Ecto neural progenitor cell (in vitro differentiated cells): ENCODE results near the gene TAF11L11.
"Not testable (repeated sequence)": the region's sequence is repeated elsewhere in the genome, so short reads cannot be mapped to it uniquely, and the experiment has no call there.

Source experiments
- DNase-seq: peaks from one replicate; pipeline ENCODE4 v3.0.0-alpha.2; 2018; ENCODE audit warnings: low spot score

TAF11L11 gene

DNA sequence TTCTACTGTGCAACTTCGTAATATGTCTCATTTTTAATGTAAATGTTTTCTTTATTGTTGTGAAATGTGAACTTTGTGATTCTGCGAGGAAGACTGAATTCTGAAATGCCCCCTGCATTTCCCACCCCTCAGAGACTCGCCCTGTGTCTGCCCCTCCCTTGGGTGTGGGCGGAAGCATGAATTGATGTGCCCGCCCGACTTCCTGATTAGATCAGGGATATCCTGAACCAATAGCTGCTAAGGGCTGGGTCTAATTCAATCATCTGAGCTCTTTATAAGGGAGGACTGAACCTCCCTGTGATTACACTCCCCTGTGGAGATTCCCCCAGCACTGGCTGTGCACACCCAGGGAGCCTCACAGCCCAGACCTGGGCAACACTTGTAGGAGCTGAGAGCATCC is at the start of gene TAF11L11:
TAF11L11 (plus strand) TSS at position 304 of the 400 bp plus-strand sequence.
- not testable (repeated sequence) for DNase-seq

DNA sequence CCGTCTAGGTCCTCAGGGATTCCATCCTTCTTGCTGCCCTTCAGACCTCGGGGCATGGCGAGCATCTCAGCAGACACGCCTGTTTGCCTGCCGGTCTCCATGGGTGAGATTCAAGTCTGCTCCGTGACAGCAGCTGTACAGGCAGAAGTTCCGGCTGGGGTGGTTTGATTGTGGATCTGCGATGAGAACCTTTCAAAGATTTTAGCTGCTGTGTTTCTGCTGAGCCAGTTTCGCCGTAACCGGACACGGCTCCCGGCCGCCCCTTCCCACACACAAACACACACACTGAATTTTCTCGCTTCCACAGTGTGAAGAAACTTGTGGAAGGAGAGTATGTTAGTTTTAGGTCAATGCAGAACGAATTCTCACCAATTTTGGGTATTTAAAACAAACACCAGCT is 18.3 kb upstream of the TAF11L11 start, which contains the start of gene TAF11L7:
TAF11L7 (minus strand) TSS at position 101 of the 400 bp plus-strand sequence.
- not testable (repeated sequence) for DNase-seq

DNA sequence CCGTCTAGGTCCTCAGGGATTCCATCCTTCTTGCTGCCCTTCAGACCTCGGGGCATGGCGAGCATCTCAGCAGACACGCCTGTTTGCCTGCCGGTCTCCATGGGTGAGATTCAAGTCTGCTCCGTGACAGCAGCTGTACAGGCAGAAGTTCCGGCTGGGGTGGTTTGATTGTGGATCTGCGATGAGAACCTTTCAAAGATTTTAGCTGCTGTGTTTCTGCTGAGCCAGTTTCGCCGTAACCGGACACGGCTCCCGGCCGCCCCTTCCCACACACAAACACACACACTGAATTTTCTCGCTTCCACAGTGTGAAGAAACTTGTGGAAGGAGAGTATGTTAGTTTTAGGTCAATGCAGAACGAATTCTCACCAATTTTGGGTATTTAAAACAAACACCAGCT is 13.1 kb upstream of the TAF11L11 start, which contains the start of gene TAF11L8:
TAF11L8 (minus strand) TSS at position 101 of the 400 bp plus-strand sequence.
- DNase-seq, result not testable (repeated sequence)

DNA sequence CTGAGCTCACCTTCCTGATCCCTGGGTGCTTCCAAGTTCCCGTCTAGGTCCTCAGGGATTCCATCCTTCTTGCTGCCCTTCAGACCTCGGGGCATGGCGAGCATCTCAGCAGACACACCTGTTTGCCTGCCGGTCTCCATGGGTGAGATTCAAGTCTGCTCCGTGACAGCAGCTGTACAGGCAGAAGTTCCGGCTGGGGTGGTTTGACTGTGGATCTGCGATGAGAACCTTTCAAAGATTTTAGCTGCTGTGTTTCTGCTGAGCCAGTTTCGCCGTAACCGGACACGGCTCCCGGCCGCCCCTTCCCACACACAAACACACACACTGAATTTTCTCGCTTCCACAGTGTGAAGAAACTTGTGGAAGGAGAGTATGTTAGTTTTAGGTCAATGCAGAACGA is 9.7 kb upstream of the TAF11L11 start, which contains the start of gene TAF11L9:
TAF11L9 (minus strand) TSS at position 140 of the 400 bp plus-strand sequence.
- not testable (repeated sequence) for DNase-seq

DNA sequence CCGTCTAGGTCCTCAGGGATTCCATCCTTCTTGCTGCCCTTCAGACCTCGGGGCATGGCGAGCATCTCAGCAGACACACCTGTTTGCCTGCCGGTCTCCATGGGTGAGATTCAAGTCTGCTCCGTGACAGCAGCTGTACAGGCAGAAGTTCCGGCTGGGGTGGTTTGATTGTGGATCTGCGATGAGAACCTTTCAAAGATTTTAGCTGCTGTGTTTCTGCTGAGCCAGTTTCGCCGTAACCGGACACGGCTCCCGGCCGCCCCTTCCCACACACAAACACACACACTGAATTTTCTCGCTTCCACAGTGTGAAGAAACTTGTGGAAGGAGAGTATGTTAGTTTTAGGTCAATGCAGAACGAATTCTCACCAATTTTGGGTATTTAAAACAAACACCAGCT is 6.3 kb upstream of the TAF11L11 start, which contains the start of gene TAF11L10:
TAF11L10 (minus strand) TSS at position 101 of the 400 bp plus-strand sequence.
- DNase-seq, result not testable (repeated sequence)

DNA sequence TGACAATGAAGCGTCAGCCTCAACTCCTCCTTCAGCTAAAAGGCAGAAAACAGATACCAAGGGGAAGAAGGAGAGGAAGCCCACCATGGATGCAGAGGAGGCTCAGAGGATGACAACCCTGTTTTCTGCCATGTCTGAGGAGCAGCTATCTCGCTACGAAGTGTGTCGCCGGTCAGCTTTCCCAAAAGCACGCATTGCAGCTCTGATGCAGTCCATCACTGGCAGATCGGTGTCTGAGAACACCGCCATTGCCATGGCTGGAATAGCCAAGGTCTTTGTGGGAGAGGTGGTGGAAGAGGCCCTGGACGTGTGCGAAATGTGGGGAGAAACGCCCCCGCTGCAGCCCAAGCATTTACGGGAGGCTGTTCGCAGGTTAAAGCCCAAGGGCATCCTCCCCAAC is 968 bp downstream of the TAF11L11 start:
- no peak for DNase-seq

DNA sequence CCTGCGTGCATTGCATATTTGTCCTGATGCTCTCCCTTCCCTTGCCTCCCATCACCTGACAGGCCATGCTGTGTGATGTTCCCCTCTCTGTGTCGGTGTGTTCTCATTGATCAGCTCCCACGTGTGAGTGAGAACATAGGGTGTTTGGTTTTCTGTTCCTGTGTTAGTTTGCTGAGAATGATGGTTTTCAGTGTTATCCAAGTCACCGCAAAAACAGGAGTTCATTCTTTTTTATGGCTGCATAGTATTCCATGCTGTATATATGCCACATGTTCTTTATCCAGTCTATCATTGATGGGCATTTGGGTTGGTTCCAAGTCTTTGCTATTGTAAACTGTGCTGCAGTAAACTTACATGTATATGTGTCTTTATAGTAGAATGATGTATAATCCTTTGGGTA is 3.5 kb downstream of the TAF11L11 start:
- DNase-seq, result not testable (repeated sequence)

DNA sequence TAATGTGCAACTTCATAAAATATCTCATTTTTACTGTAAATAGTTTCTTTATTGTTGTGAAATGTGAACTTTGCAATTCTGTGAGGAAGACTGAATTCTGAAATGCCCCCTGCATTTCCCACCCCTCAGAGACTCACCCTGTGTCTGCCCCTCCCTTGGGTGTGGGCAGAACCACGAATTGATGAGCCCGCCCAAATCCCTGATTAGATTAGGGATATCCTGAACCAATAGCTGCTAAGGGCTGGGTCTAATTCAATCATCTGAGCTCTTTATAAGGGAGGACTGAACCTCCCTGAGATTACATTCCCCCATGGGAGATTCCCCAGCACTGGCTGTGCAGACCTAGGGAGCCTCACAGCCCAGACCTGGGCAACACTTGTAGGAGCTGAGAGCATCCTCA is 6.1 kb downstream of the TAF11L11 start, which contains the start of gene TAF11L12:
TAF11L12 (plus strand) TSS at position 301 of the 400 bp plus-strand sequence.
- not testable (repeated sequence) for DNase-seq

DNA sequence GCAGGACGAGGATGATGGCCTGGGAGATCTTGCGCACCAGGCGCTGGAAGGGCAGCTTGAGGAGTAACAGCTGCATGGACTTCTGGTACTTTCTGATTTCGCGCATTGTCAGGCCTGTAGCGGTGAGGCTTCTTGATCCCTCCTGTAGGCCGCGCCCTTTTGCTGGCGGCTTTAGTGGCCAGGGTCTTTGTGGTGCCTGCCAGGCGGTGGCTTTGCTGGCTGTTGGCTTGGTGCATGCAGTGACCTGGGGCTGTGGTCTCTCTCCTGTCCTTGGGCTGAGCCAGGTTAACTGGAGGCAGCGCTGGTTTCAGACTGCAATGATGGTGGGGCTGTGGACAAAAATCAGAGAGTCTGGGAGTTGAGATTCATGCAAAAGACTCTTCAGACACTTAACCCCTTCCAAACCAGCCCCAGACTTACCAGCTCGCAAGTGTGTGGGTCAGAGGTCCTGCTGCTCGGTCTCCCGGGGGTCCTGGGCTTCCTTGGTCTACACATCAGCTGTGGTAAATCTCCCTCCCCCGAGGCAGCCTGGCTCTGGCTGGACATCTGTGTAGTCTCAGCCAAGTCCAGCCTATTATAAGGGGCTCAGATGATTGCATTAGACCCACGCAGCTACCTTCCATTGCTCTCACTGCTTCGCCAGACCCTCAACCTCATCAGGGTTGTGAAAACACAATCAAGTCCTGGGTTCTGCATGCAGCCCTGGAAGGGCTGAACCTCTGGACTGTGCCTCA is 11.1 kb downstream of the TAF11L11 start:
- DNase-seq, result no peak

DNA sequence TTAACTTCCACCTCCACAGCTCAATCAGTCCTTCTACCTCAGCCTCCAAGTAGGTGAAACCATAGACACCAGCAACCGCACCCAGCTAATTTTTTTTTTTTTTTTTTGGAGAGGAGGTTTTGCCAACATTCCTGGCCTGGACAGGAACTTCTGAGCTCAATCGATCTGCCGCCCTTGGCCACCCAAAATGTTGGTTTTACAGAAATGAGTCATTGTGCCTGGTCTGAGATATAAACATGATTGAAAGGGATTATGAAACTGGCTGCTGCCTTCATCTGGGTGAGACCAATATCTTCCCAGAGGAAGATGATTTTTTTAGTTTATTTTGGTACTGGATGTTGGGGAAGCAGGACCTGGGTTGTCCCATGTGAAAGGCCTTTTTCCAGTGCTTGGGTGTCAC is 15.4 kb downstream of the TAF11L11 start:
- no peak for DNase-seq

DNA sequence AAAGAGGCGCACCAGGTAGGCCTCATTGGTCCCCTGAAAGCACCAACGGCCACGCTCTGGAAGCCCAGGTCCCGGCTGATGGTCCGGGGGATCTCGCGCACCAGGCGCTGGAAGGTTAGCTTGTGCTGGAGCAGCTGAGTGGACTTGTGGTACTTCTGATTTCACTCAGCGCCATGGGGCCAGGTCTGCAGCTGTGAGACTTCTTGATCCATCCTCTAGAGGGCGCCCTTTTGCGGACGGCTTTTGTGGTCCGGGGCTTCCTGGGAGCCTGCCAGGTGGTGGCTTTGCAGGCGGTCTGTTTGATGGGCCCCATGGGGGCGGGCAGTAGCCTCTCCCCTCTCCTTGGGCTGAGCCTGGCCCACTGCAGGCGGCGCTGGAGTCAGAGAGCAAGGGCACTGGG is 16.6 kb downstream of the TAF11L11 start:
- no peak for DNase-seq

DNA sequence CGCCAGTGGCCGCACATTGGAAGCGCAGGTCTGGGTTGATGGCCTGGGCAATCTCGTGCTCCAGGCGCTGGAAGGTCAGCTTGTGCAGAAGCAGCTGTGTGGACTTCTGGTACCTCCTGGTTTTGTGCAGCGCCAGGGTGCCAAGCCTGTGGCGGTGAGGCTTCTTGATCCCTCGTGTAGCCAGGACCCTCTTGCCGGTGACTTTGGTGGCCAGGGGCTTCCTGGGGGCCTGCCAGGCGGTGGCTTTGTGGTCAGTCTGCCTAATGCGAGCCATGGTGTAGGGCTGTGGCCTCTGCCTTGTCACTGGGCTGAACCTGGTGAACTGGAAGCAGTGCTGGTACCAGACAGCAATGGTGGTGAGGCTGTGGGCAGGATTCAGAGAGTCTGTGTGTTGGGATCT is 21.7 kb downstream of the TAF11L11 start:
- DNase-seq, result no peak

DNA sequence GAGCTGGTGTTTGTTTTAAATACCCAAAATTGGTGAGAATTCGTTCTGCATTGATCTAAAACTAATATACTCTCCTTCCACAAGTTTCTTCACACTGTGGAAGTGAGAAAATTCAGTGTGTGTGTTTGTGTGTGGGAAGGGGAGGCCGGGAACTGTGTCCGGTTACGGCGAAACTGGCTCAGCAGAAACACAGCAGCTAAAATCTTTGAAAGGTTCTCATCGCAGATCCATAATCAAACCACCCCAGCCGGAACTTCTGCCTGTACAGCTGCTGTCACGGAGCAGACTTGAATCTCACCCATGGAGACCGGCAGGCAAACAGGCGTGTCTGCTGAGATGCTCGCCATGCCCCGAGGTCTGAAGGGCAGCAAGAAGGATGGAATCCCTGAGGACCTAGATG is 27.8 kb downstream of the TAF11L11 start, which contains the start of gene TAF11L13:
TAF11L13 (plus strand) TSS at position 301 of the 400 bp plus-strand sequence.
- DNase-seq, result not testable (repeated sequence)

DNA sequence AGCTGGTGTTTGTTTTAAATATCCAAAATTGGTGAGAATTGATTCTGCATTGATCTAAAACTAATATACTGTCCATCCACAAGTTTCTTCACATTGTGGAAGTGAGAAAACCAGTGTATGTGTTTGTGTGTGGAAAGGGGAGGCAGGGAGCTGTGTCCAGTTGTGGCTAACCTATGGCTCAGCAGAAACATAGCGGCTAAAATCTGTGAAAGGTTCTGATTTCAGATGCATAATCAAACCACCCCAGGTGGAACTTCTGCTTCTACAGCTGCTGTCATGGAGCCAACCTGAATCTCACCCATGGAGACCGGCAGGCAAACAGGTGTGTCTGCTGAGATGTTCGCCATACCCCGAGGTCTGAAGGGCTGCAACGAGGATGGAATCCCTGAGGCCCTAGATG is 30.2 kb downstream of the TAF11L11 start, which contains the start of gene TAF11L14:
TAF11L14 (plus strand) TSS at position 301 of the 400 bp plus-strand sequence.
- no peak for DNase-seq

DNA sequence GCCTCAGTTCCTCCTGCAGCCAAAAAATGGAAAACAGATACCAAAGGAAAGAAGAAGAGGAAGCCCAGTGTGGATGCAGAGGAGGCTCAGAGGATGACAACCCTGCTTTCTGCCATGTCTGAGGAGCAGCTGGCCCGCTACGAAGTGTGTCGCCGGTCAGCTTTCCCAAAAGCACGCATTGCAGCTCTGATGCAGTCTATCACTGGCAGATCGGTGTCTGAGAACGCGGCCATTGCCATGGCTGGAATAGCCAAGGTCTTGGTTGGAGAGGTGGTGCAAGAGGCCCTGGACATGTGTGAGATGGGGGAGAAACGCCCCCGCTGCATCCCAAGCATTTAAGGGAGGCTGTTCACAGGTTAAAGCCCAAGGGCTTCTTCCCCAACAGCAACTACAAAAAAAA is 45.2 kb downstream of the TAF11L11 start:
- not testable (repeated sequence) for DNase-seq

DNA sequence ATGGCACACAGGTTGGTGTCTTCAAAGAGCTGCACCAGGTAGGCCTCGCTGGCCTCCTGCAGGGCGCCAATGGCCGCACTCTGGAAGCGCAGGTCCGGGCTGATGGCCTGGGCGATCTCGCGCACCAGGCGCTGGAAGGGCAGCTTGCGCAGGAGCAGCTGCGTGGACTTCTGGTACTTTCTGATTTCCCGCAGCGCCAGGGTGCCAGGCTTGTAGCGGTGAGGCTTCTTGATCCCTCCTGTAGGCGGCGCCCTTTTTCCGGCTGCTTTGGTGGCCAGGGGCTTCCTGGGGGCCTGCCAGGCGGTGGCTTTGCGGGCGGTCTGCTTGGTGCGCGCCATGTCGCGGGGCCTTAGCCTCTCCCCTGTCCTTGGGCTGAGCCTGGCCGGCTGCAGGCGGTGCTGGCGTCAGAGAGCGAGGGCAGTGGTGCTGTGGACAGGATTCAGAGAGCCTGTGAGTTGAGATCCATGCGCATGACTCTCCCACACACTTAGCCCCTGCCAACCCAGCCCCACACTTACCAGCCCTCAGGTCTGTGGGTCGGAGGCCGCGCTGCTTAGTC is 51.3 kb downstream of the TAF11L11 start:
- not testable (repeated sequence) for DNase-seq
